ENCODE measurements around the gene NECAP2. TPM values are rescaled to one million over a fixed set of nuclear protein-coding genes. Genes with fewer than 3 reads are reported as not detected.
A peak's percentile ranks its signal among the peaks of the same experiment; 100 is the strongest.

Gene NECAP2, protein sequence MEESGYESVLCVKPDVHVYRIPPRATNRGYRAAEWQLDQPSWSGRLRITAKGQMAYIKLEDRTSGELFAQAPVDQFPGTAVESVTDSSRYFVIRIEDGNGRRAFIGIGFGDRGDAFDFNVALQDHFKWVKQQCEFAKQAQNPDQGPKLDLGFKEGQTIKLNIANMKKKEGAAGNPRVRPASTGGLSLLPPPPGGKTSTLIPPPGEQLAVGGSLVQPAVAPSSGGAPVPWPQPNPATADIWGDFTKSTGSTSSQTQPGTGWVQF
- total RNA-seq: 100 to 1,000 TPM; 110 to 111 TPM

DNA sequence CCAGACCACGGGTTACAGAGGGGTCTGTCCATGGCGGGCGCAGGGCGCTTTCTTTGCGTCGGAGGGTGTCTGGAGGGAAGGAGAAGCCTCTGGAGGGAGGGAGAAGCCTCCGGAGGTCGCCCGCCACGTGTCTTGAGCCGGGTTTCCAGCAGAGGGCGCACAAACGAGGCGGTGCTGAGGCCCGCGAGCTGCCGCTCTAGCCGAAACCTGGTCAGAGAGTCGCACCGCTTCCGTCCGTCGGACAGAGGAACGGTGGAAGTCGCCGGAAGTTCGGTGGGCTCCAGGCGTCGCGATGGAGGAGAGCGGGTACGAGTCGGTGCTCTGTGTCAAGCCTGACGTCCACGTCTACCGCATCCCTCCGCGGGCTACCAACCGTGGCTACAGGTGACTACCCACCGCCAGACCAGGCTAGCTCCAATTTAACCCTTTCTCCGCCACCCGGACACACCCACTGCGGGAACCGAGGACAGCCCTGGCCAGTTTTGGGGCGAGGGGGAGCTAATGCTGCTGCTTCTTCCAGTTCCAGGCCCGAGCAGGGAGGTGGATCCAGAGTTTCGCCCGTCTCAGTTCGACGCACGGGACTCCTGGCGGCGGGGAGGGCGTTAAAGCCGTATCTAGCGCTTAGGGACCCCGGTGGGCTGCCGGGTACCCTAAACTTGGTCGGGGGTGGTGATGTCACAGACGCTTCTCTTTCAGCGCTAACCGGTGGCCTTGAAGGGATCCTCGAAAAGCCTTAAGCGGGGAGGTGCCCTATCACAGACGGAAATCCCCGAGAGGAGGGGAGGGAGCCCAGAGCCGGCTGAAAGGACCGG is at the start of gene NECAP2:
TSS of gene NECAP2 (plus strand) at position 255 of the 812 bp plus-strand sequence. CDS start at position 293, 38 bp downstream.
- Mint-ChIP-seq H3K36me3 (peaks cover 12% of the 10 kb centered on the region), H3K9me3 (no peaks in the 10 kb centered on the region), H3K27me3 (no peaks in the 10 kb centered on the region), H3K27ac (peak within 1 kb of the TSS; percentile 76), H3K4me1 (peaks cover 25% of the 10 kb centered on the region), H3K4me3 (peak within 1 kb of the TSS; percentile 86)
- ATAC-seq (ENCODE audit: low read depth) (peak; percentile 89), DNase-seq (peak; percentile 96)
- POLR2A ChIA-PET: interaction anchor here (0.6 to 2.8 kb wide), 13 partner anchors 10 to 464 kb away, joined by 3 to 28 read pairs (median 4); partner anchors contain the start of genes FBXO42, RNU1-1 and SZRD1

DNA sequence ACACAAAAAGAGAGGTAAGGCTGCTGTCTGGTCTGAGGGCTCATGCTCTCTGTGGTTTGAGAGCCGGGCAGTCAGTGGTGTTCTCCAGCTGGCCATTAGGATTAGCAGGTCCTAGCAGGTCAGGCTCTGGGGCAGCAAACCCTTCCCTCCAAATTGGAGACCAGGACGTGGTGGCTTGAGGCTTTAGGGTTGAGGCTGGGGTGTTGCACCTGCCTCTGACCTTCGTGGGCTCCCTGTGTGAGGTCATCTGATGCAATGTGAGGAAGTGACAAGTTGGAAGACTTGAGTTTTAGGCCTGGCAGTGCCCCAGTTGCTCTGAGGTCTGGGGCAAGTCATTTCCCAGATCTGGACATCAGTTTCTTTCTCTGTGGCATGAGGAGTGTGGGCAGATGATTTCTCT is 49.1 kb upstream of the NECAP2 start:
- Mint-ChIP-seq H3K4me3 (peak overlapping the region; percentile 44), H3K36me3 (peaks cover 10% of the 10 kb centered on the region), H3K4me1 (peaks cover 48% of the 10 kb centered on the region), H3K9me3 (no peaks in the 10 kb centered on the region), H3K27ac (peak overlapping the region; percentile 92), H3K27me3 (no peaks in the 10 kb centered on the region)
- no peak for DNase-seq
- ATAC-seq (ENCODE audit: low read depth): peak; percentile 27
- POLR2A ChIA-PET: interaction anchor here (0.5 to 1.4 kb wide), 3 partner anchors 29 to 531 kb away, joined by 3 to 7 read pairs (median 3); partner anchors contain the start of gene NECAP2

GRCh38 chr1:16392740-16393569 is 47.6 kb upstream of the NECAP2 start:
- Mint-ChIP-seq H3K4me1 (peaks cover 43% of the 10 kb centered on the region), H3K9me3 (no peaks in the 10 kb centered on the region), H3K36me3 (peaks cover 13% of the 10 kb centered on the region), H3K27ac (peak overlapping the region; percentile 92), H3K27me3 (no peaks in the 10 kb centered on the region), H3K4me3 (no peak overlapping the region)
- POLR2A ChIA-PET: interaction anchor here (1.3 to 1.4 kb wide), 2 partner anchors 25 to 28 kb away, joined by 3 read pairs; no protein-coding TSS in a partner anchor
- ATAC-seq (ENCODE audit: low read depth) (no peak), DNase-seq (no peak)

- DNase-seq: no peak
- POLR2A ChIA-PET: interaction anchor here (1.3 to 1.4 kb wide), 2 partner anchors 26 to 27 kb away, joined by 3 read pairs; no protein-coding TSS in a partner anchor
- Mint-ChIP-seq H3K27ac (peak overlapping the region; percentile 54), H3K4me3 (no peak overlapping the region), H3K9me3 (no peaks in the 10 kb centered on the region), H3K36me3 (peaks cover 15% of the 10 kb centered on the region), H3K27me3 (no peaks in the 10 kb centered on the region), H3K4me1 (peaks cover 41% of the 10 kb centered on the region)
- no peak for ATAC-seq (ENCODE audit: low read depth)
Observed at GRCh38 chr1:16393570-16394521, 46.7 kb upstream of the NECAP2 start.

DNA sequence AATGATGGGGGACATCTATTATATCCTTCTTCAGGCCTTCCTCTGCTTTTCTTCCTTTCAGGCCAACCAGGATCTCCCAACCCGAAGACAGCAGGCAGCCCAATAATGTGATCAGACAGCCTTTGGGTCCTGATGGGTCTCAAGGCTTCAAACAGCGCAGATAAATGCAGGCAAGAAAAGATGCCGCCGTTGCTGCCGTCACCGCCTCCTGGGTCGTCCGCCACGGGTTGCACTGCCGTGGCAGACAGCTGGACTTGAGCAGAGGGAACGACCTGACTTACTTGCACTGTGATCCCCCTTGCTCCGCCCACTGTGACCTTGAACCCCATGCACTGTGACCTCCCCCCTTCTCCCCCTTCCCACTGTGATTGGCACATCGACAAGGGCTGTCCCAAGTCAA is 45.5 kb upstream of the NECAP2 start:
- Mint-ChIP-seq H3K9me3 (no peaks in the 10 kb centered on the region), H3K27me3 (no peaks in the 10 kb centered on the region), H3K4me3 (no peak overlapping the region), H3K4me1 (peaks cover 41% of the 10 kb centered on the region), H3K36me3 (peaks cover 18% of the 10 kb centered on the region), H3K27ac (no peak overlapping the region)
- ATAC-seq (ENCODE audit: low read depth) (no peak), DNase-seq (no peak)
- POLR2A ChIA-PET: no interaction called here

GRCh38 chr1:16396591-16396990 is 43.9 kb upstream of the NECAP2 start:
- no peaks in the 10 kb centered on the region for H3K27me3 Mint-ChIP-seq
- DNase-seq (no peak), ATAC-seq (ENCODE audit: low read depth) (no peak)
- no peak overlapping the region for H3K4me3 Mint-ChIP-seq
- H3K4me1 Mint-ChIP-seq: peaks cover 26% of the 10 kb centered on the region
- POLR2A ChIA-PET: no interaction called here
- peaks cover 14% of the 10 kb centered on the region for H3K36me3 Mint-ChIP-seq
- peak overlapping the region; percentile 30 for H3K27ac Mint-ChIP-seq
- no peaks in the 10 kb centered on the region for H3K9me3 Mint-ChIP-seq

GRCh38 chr1:16397120-16397519 is 43.4 kb upstream of the NECAP2 start:
- Mint-ChIP-seq H3K4me3 (no peak overlapping the region), H3K27me3 (no peaks in the 10 kb centered on the region), H3K9me3 (no peaks in the 10 kb centered on the region), H3K36me3 (peaks cover 14% of the 10 kb centered on the region), H3K4me1 (peaks cover 21% of the 10 kb centered on the region), H3K27ac (no peak overlapping the region)
- no peak for ATAC-seq (ENCODE audit: low read depth)
- no peak for DNase-seq
- POLR2A ChIA-PET: no interaction called here

DNA sequence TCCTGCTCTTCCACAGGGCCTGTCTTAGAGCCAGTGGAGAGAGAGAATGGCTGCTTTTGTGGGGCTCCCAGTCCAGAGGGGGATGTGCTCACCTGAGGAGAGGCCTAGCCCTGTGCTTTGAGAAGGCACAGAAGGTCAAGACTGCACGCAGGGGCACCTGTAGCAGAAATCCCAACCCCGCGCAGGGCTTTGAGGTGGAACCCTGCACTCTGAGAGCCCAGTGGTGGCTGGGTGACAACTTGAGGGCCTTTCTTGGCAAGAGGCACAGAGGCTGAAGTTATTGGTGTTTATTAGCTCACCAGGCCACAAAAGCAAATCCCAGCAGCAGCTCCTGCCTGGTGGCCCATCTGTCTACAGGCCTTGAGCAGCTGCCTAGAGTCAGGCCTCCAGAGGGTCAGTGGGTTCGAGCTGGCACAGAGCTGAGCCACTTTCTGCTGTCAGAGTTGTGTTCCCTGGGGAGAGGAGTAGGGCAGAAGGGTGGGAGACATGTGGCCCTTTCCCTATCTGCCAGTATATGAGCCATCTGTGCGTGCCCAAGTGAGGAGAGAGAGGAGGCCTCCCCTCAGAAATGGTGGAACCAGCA is 42.1 kb upstream of the NECAP2 start:
- no peaks in the 10 kb centered on the region for H3K9me3 Mint-ChIP-seq
- POLR2A ChIA-PET: no interaction called here

GRCh38 chr1:16402742-16403141 is 37.8 kb upstream of the NECAP2 start:
- no peak overlapping the region for H3K27ac Mint-ChIP-seq
- H3K27me3 Mint-ChIP-seq: no peaks in the 10 kb centered on the region
- peaks cover 4% of the 10 kb centered on the region for H3K4me1 Mint-ChIP-seq
- no peaks in the 10 kb centered on the region for H3K9me3 Mint-ChIP-seq
- no peak for DNase-seq
- no peak for ATAC-seq (ENCODE audit: low read depth)
- no peak overlapping the region for H3K4me3 Mint-ChIP-seq
- POLR2A ChIA-PET: no interaction called here
- peaks cover 7% of the 10 kb centered on the region for H3K36me3 Mint-ChIP-seq

More for the DNA sequence above, 42.1 kb upstream of the NECAP2 start:
- Mint-ChIP-seq H3K4me1 (peaks cover 10% of the 10 kb centered on the region), H3K36me3 (peaks cover 13% of the 10 kb centered on the region), H3K27ac (no peak overlapping the region), H3K27me3 (no peaks in the 10 kb centered on the region), H3K4me3 (no peak overlapping the region)
- DNase-seq (no peak), ATAC-seq (ENCODE audit: low read depth) (no peak)

- ATAC-seq (ENCODE audit: low read depth) (no peak), DNase-seq (no peak)
- Mint-ChIP-seq H3K4me1 (peaks cover 1% of the 10 kb centered on the region), H3K9me3 (no peaks in the 10 kb centered on the region), H3K27ac (no peak overlapping the region), H3K36me3 (peaks cover 1% of the 10 kb centered on the region), H3K27me3 (peaks cover 2% of the 10 kb centered on the region), H3K4me3 (no peak overlapping the region)
- POLR2A ChIA-PET: interaction anchor here (0.7 to 1.0 kb wide), 2 partner anchors 15 to 17 kb away, joined by 3 to 4 read pairs; no protein-coding TSS in a partner anchor
Observed at GRCh38 chr1:16405441-16405840, 35.1 kb upstream of the NECAP2 start.

GRCh38 chr1:16406868-16407267 is 33.7 kb upstream of the NECAP2 start:
- peaks cover 1% of the 10 kb centered on the region for H3K4me1 Mint-ChIP-seq
- H3K27me3 Mint-ChIP-seq: peaks cover 2% of the 10 kb centered on the region
- peaks cover 1% of the 10 kb centered on the region for H3K36me3 Mint-ChIP-seq
- ATAC-seq (ENCODE audit: low read depth): no peak
- H3K4me3 Mint-ChIP-seq: no peak overlapping the region
- no peak overlapping the region for H3K27ac Mint-ChIP-seq
- no peaks in the 10 kb centered on the region for H3K9me3 Mint-ChIP-seq
- POLR2A ChIA-PET: no interaction called here
- no peak for DNase-seq

Data from activated naive CD8-positive, alpha-beta T cell treated with anti-CD3 and anti-CD28 coated beads, Interleukin-2, amount 10 ng/mL, durations not matched to agents 7 days and 5 days (primary cell).